ENCODE data around the gene TMEM151B. TPM values are rescaled to one million over a fixed set of nuclear protein-coding genes. Genes with fewer than 3 reads are reported as not detected.

Gene TMEM151B
- total and polyA plus RNA-seq, 10 of the 15 experiments (the other 5 are each of a cell fraction or from before 2014, with no cell fraction given), result 0.01 to 0.19 (median 0.05) TPM; not detected in 6

GRCh38 chr6:44223319-44224028, 46.8 kb upstream of the TMEM151B start, which contains the start of gene SLC29A1 (continued):
- TF ChIP-seq PAX8 (IDR thresholded peaks at IDR 0.05), result no peak
- TF ChIP-seq SKIL (IDR thresholded peaks at IDR 0.05; ENCODE audit: low read depth, poor library complexity, severe bottlenecking), result no peak
- TF ChIP-seq KAT2A (conservative IDR thresholded peaks at IDR 0.05; ENCODE audit: control insufficient read depth, low read depth, low read length), result no peak
- no peak for TF ChIP-seq TARDBP (IDR thresholded peaks at IDR 0.05; ENCODE audit: borderline replicate concordance)
- TF ChIP-seq NFYB (IDR thresholded peaks at IDR 0.05; ENCODE audit: insufficient read depth, low read depth, low read length), result no peak
- no peak for TF ChIP-seq HSF1 (IDR thresholded peaks at IDR 0.05; ENCODE audit: low read depth, low read length)
- TF ChIP-seq RUNX3 (IDR thresholded peaks at IDR 0.05; ENCODE audit: low read length), result peak; percentile 25; the same call in 1 of the 2 replicates
- 0 out of 2 replicates have a peak, but pooled peaks have one; percentile 9 for TF ChIP-seq HDGF (IDR thresholded peaks at IDR 0.05)
- TF ChIP-seq BCL3 (IDR thresholded peaks at IDR 0.05; ENCODE audit: borderline replicate concordance, insufficient read depth, low read depth, low read length, poor library complexity, severe bottlenecking), result no peak
- TF ChIP-seq IRF3 (IDR thresholded peaks at IDR 0.05), result no peak
- no peak for TF ChIP-seq ZNF274 (IDR thresholded peaks at IDR 0.05; ENCODE audit: insufficient read depth, insufficient read length)
- TF ChIP-seq ATF7 (IDR thresholded peaks at IDR 0.05; ENCODE audit: low read depth), result no peak
- TF ChIP-seq POLR2A (IDR thresholded peaks at IDR 0.05; ENCODE audit: low read depth, low read length), result peak; percentile 89
- no peak for TF ChIP-seq ASH2L (IDR thresholded peaks at IDR 0.05; ENCODE audit: borderline replicate concordance, low read depth)
- TF ChIP-seq NR2F1 (conservative IDR thresholded peaks at IDR 0.05), result peak; percentile 52
- TF ChIP-seq HCFC1 (IDR thresholded peaks at IDR 0.05; ENCODE audit: low read length), result no peak
- 0 out of 3 replicates have a peak, but pooled peaks have one; percentile 9 for TF ChIP-seq POU2F2 (IDR thresholded peaks at IDR 0.05; ENCODE audit: borderline replicate concordance, low read depth, low read length)

Measured in GM12878 (cell line).